CD8-positive, alpha-beta memory T cell (primary cell): ENCODE measurements around the gene GMPPB. TPM values are rescaled to one million over a fixed set of nuclear protein-coding genes. Genes with fewer than 3 reads are reported as not detected.
"Not testable (repeated sequence)": the region's sequence is repeated elsewhere in the genome, so short reads cannot be mapped to it uniquely, and the experiment has no call there.

Experiments used
- CTCF ChIA-PET: fragments of 350-600 bp; sonication (Branson Sonifier 250); formaldehyde crosslinking; loops from one replicate; lab custom pipeline; 2021; ENCODE audit warnings: antibody characterized with exemption; lab: Charles Lee
- POLR2A ChIA-PET: fragments of 350-600 bp; sonication (Branson Sonifier 250); formaldehyde crosslinking; loops from one replicate; lab custom pipeline; 2021; ENCODE audit warnings: antibody characterized with exemption; lab: Charles Lee
- DNase-seq, 5 donors: peaks; one replicate each; pipeline versions ENCODE4 v3.0.0 to v3.0.0-alpha.2; 2020 to 2022; ENCODE audit warnings: mixed read lengths in 1 of 5
- H3K27ac ChIP-seq: one replicate; pipeline ENCODE4 v1.7.0; 2013; ENCODE audit warnings: low read depth, mild to moderate bottlenecking, low read length, moderate library complexity
- H3K27me3 ChIP-seq: 2 replicates; pipeline ENCODE4 v1.7.0; 2013; ENCODE audit warnings: low read length, mild to moderate bottlenecking; ENCODE audit not compliant: insufficient read depth, poor library complexity, severe bottlenecking
- H3K36me3 ChIP-seq: 2 replicates; pipeline ENCODE4 v1.7.0; 2013; ENCODE audit warnings: mild to moderate bottlenecking, low read length, moderate library complexity; ENCODE audit not compliant: insufficient read depth
- H3K4me1 ChIP-seq: 2 replicates; pipeline ENCODE4 v1.7.0; 2013; ENCODE audit warnings: mild to moderate bottlenecking, low read length, moderate library complexity; ENCODE audit not compliant: insufficient read depth
- H3K4me3 ChIP-seq: 2 replicates; pipeline ENCODE4 v1.7.0; 2013; ENCODE audit warnings: mild to moderate bottlenecking, low read length
- H3K9me3 ChIP-seq: 2 replicates; pipeline ENCODE4 v1.7.0; 2013; ENCODE audit warnings: mild to moderate bottlenecking, low read length
- H3K27ac Mint-ChIP-seq, 8 donors: one replicate each; pipeline ENCODE4 v1.8.0; 2020 to 2021; ENCODE audit warnings: mixed read lengths in 8 of 8, mild to moderate bottlenecking in 6 of 8, inconsistent platforms in 3 of 8, moderate library complexity in 3 of 8
- H3K27me3 Mint-ChIP-seq, 2 donors: one replicate each; pipeline ENCODE4 v1.8.0; 2020 to 2021; ENCODE audit warnings: mixed read lengths in 2 of 2, mild to moderate bottlenecking in 1 of 2, moderate library complexity in 1 of 2
- H3K36me3 Mint-ChIP-seq, 3 donors: one replicate each; pipeline ENCODE4 v1.8.0; 2020 to 2021; ENCODE audit warnings: mixed read lengths in 3 of 3, inconsistent platforms in 1 of 3, mild to moderate bottlenecking in 1 of 3
- H3K4me1 Mint-ChIP-seq, 3 donors: one replicate each; pipeline ENCODE4 v1.8.0; 2020 to 2021; ENCODE audit warnings: mixed read lengths in 3 of 3, inconsistent platforms in 1 of 3, mild to moderate bottlenecking in 1 of 3
- H3K4me3 Mint-ChIP-seq, 7 donors: one replicate each; pipeline ENCODE4 v1.8.0; 2020 to 2021; ENCODE audit warnings: mixed read lengths in 7 of 7, mild to moderate bottlenecking in 6 of 7, moderate library complexity in 4 of 7, inconsistent platforms in 2 of 7
- H3K9me3 Mint-ChIP-seq, 5 donors: one replicate each; pipeline ENCODE4 v1.8.0; 2020 to 2022; ENCODE audit warnings: mixed read lengths in 5 of 5, mild to moderate bottlenecking in 3 of 5, moderate library complexity in 2 of 5, inconsistent platforms in 1 of 5
- polyA plus RNA-seq: library from polyadenylated mRNA; unstranded; fragments of 300-500 nt; fragmentation: Illumina TruSeq; gene quantifications from one replicate; pipeline ENCODE4 v1.2.3, GENCODE V29; 2021
- total RNA-seq, 2 experiments: library from RNA; stranded (reverse); gene quantifications; one replicate each; pipeline ENCODE4 v1.2.3, GENCODE V29; 2021

Gene GMPPB
- total and polyA plus RNA-seq, 3 experiments from 2014 or later: 24.6 to 53.8 (median 52.6) TPM

DNA sequence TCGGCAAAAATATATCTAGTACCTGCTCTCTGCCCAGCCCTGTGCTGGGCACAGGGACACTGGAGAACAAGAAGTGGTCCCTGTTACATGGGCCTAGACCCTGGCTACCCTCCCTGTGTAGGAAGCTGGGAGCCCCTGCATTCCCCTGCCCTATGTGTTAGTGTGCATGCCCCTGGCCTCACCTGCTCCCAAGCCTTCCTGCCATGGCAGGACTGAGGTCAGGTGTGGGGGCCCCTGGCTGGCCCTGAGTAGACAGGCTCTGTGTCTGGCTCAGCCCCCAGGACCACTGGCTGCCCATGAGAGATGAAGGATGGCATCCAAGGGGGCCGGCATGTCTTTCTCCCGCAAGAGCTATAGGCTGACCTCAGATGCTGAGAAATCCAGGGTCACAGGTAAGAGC lies 32.9 kb downstream of the GMPPB start:
- CTCF ChIA-PET, POLR2A ChIA-PET, H3K27ac ChIP-seq, H3K9me3 ChIP-seq, H3K9me3 Mint-ChIP-seq, H3K36me3 ChIP-seq, H3K27me3 Mint-ChIP-seq, H3K27me3 ChIP-seq, DNase-seq, H3K4me3 ChIP-seq: not testable (repeated sequence)
- Mint-ChIP-seq H3K36me3 (peaks cover 0 to 14% (median 1%) of the 10 kb centered on the region in 3 donors), H3K27ac (peak overlapping the region in 4 of 8 donors; percentile 22 to 95 (median 66)), H3K4me3 (peak overlapping the region; percentile 94 to 98 (median 97)), H3K4me1 (peaks cover 35 to 63% (median 41%) of the 10 kb centered on the region in 3 donors)
- peaks cover 20% of the 10 kb centered on the region for H3K4me1 ChIP-seq

DNA sequence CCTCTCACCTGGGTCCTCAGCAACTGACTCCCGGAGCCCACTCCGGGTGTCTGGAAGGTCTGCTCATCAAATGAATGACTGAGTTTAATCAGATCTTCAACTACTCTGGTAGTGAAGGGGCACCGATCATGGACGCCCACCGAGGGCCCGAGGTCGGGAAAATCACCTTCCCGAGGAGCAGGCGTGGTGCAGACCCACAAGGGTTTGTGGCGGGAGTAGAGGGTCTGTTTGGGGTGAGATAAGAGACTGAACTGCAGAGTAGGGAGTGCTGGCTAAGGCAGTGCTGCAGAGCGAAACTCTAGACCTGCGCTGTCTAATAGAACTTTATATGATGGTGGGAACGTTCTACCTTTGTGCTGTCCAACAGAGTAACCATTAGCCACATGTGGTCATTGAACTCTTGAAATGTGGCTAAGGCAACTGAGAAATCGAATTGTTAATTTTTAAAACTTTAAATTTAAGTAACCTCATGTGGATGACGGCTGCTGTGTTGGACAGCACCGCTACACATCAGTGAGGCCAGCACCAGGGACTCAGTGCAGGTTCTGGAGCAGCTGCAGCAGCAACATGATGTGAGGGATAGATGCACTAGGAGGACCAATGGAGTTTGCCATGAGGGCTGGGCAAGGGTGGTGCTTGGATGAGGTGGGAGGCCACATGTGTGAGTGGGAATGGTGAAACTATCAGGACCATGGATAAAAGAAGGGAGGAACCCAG lies 33.7 kb downstream of the GMPPB start:
- Histone ChIP-seq H3K4me1 (peaks cover 20% of the 10 kb centered on the region), H3K27ac (peak overlapping the region; percentile 76), H3K4me3 (peak overlapping the region; percentile 97)
- DNase-seq, H3K27me3 ChIP-seq, POLR2A ChIA-PET, H3K36me3 ChIP-seq, CTCF ChIA-PET, H3K27me3 Mint-ChIP-seq, H3K9me3 Mint-ChIP-seq, H3K9me3 ChIP-seq: not testable (repeated sequence)
- Mint-ChIP-seq H3K4me1 (peaks cover 35 to 67% (median 41%) of the 10 kb centered on the region in 3 donors), H3K27ac (peak overlapping the region in 7 of 8 donors; percentile 77 to 99 (median 96)), H3K4me3 (peak overlapping the region; percentile 94 to 98 (median 97)), H3K36me3 (peaks cover 0 to 14% (median 1%) of the 10 kb centered on the region in 3 donors)

DNA sequence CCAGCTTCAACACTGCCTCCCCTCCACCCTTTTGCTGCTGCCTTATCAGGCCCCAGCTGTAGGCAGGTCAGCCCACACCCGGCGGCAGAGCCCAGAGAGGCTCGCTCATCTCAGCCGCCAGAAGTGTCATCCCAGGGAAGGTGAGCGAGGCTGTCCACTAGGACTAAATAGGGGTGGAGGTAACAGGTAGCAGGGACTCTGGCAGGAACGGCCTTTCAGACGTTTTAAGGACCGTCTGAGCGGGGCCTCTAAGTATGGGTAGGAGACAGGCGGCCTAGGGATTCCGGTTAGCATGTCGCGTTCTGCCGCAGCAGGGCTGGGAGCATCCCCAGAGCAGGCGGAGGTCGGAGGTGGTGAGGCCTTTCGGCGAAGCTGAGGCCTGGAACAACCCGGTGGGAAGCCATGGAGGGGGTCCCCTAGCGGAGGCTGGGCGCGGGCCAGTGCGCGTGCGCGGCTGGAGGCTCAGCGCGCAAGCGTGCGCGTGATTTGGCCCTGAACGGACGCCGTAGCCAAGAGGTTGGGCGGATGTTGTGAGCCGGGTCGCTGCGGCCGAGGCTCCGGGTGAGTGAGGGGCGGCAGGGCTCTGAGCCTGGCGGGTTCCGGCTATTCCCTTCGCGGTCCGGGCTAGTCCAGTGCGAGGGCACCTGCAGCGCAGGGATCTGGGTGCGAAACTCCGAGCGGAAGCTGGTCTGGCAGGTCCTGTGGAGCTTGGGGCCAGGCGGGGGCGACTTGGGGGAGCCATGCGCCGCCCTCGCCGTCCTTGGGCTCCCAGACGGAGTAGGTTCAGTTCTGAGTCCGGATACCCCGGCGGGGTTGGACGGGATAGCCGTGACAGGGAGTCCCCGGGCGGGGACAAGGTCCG lies 34.5 kb downstream of the GMPPB start, which contains the start of the genes MST1 and RNF123:
Gene MST1 (minus strand): TSS at position 429 of the 862 bp plus-strand sequence. CDS start 783 bp downstream, outside the sequence.
Gene RNF123 (plus strand): TSS at position 512 of the 862 bp plus-strand sequence. CDS start 1,609 bp downstream, outside the sequence.
- Mint-ChIP-seq H3K4me3 (peak within 1 kb of the TSS; percentile 94 to 98 (median 97)), H3K36me3 (peaks cover 0 to 19% (median 1%) of the 10 kb centered on the region in 3 donors), H3K27ac (peak within 1 kb of the TSS; percentile 95 to 99 (median 96)), H3K4me1 (peaks cover 34 to 66% (median 41%) of the 10 kb centered on the region in 3 donors), H3K9me3 (no peaks in the 10 kb centered on the region), H3K27me3 (peaks cover 0 to 5% of the 10 kb centered on the region in 2 donors)
- Histone ChIP-seq H3K27me3 (no peaks in the 10 kb centered on the region), H3K9me3 (no peaks in the 10 kb centered on the region), H3K27ac (peak within 1 kb of the TSS; percentile 76), H3K36me3 (no peaks in the 10 kb centered on the region), H3K4me1 (peaks cover 20% of the 10 kb centered on the region), H3K4me3 (peak within 1 kb of the TSS; percentile 97)
- DNase-seq: peak; percentile 90 to 95 (median 92)
- ChIA-PET POLR2A (no interaction called here), CTCF (interaction anchor here (1.7 kb wide), 1 partner anchor 150 kb away, joined by 4 read pairs; no protein-coding TSS in a partner anchor)

DNA sequence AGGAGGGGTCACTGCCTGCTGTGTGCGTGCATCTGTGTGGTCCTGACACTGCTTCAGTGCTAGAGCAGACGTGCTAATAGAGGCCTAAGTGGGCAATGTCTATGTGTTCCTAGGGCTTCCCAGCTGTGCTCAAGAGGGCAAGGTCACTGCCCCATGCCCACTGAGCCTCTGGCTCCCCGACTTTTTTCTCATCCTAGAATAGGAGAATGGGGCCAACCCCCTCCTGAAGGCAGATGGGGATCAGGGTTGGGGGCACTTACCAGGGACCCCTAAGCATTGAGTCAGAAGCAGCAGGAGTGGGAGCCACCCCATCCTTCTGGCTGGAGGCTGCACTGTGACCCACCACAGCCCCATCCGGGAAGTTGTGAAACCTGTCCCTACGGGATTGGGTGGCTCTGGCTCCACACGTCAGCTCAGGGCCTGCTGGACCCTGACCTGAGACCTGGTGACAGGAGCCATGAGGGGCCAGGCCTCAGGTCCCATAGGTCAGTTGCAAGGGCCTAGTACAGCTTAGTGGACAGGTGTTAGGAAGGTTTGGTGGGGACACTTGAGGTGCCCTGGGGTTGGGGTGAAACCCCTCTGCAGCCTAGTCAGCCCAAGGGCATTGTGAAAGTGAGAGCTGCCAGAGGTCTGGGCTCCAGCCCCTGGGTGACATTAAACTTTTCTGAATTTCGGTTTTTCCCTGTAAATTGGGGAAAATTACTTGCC lies 35.3 kb downstream of the GMPPB start:
- peak overlapping the region; percentile 97 for H3K4me3 ChIP-seq

DNA sequence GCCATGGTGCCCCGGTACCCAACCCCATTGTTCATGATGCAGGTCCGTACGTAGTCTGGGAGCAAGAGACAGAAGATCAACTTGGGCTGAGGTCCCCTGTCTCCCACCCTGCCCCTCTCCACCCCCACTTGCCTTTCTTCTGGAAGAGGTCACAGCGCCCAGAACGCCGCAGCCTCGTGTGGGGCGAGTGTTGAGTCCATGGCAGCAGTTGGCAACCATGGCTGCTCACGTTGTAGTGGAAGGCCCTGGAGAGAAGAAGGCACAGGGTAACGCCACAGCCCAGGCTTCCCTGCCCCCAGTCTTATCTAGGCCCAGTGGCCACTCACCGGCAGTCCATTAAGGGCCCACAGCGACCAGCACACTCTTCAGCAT lies 36.3 kb downstream of the GMPPB start:
- H3K27me3 ChIP-seq, POLR2A ChIA-PET, H3K9me3 ChIP-seq, H3K9me3 Mint-ChIP-seq, H3K27ac ChIP-seq, H3K4me3 ChIP-seq, CTCF ChIA-PET, DNase-seq, H3K36me3 ChIP-seq, H3K27me3 Mint-ChIP-seq: not testable (repeated sequence)
- Mint-ChIP-seq H3K4me3 (peak overlapping the region in 6 of 7 donors; percentile 26 to 98 (median 90)), H3K36me3 (peaks cover 0 to 32% (median 2%) of the 10 kb centered on the region in 3 donors), H3K4me1 (peaks cover 22 to 54% (median 31%) of the 10 kb centered on the region in 3 donors), H3K27ac (peak overlapping the region in 2 of 8 donors; percentile 5 to 63)
- peaks cover 20% of the 10 kb centered on the region for H3K4me1 ChIP-seq

More for the DNA sequence above, 35.3 kb downstream of the GMPPB start:
- POLR2A ChIA-PET, H3K9me3 Mint-ChIP-seq, H3K27me3 ChIP-seq, H3K27me3 Mint-ChIP-seq, H3K9me3 ChIP-seq, DNase-seq, H3K36me3 ChIP-seq: not testable (repeated sequence)
- Mint-ChIP-seq H3K36me3 (peaks cover 0 to 23% (median 0%) of the 10 kb centered on the region in 3 donors), H3K4me1 (peaks cover 27 to 58% (median 34%) of the 10 kb centered on the region in 3 donors), H3K27ac (peak overlapping the region; percentile 95 to 99 (median 96)), H3K4me3 (peak overlapping the region; percentile 94 to 98 (median 97))
- CTCF ChIA-PET: interaction anchor here (1.7 kb wide), 1 partner anchor 149 kb away, joined by 4 read pairs; no protein-coding TSS in a partner anchor
- Histone ChIP-seq H3K27ac (peak overlapping the region; percentile 76), H3K4me1 (peaks cover 20% of the 10 kb centered on the region)

DNA sequence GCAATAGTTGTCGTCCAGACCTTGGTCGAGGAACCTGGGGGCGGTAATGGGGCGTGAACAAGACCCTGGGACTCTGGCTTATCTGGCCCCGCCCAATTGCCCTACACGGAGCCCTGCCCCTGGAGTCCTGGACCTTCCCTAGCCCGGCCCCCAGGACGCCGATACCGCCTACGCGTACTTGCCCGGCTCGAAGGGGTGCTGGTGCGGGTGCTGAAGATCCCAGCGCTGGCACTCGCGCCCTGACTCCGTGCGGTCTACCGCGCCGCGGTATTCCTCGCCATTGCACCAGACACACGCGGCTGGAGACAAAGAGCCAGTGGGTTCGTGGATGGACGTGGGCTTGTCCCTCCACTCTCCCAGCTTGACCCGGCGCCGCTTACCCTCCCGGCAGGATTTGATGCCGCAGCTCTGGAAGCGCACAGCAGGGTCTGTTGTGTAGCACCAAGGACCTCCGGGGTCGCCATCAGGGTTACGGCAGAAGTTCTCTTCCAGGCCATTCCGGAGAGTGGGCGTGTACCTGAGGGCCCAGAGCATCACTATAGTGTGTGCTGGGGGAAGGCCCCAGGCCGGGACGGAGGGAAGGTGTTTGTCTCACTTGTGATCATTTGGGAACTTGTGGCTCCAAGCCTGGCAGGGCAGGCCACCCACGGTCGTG lies 36.9 kb downstream of the GMPPB start:
- peak overlapping the region; percentile 26 to 98 (median 50) for H3K4me3 Mint-ChIP-seq
- H3K27me3 ChIP-seq, H3K27me3 Mint-ChIP-seq, CTCF ChIA-PET, POLR2A ChIA-PET, H3K9me3 ChIP-seq, H3K4me3 ChIP-seq, H3K36me3 ChIP-seq, H3K9me3 Mint-ChIP-seq, H3K27ac ChIP-seq: not testable (repeated sequence)
- peaks cover 20% of the 10 kb centered on the region for H3K4me1 ChIP-seq
- H3K27ac Mint-ChIP-seq: peak overlapping the region in 1 of 8 donors; percentile 5
- DNase-seq: peak in 4 of 5 donors; percentile 9 to 48 (median 32)
- peaks cover 0 to 37% (median 2%) of the 10 kb centered on the region in 3 donors for H3K36me3 Mint-ChIP-seq
- H3K4me1 Mint-ChIP-seq: peaks cover 21 to 52% (median 30%) of the 10 kb centered on the region in 3 donors

DNA sequence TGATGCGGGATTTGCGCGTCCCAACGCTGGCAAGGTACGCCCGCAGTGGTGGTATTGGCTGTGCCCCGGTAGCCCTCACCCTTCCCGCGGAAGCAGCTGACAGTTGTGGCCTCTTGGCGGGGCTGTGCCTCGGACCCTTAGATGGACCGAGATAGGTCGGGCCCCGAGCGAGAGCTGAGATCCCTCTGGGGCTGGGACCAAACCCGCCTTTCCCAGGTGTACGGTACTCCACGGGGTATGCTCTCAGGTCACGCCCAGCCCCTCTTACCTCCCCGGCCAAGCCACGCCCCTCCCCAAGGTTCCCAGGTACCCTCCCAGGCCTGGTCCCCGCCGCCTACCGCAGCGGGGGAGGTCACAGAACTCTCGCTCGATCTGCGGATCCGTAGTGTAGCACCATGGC lies 37.4 kb downstream of the GMPPB start:
- H3K27ac ChIP-seq, CTCF ChIA-PET, POLR2A ChIA-PET, H3K9me3 ChIP-seq, H3K36me3 ChIP-seq, H3K9me3 Mint-ChIP-seq, H3K27me3 Mint-ChIP-seq, H3K27me3 ChIP-seq, H3K27ac Mint-ChIP-seq: not testable (repeated sequence)
- Histone ChIP-seq H3K4me3 (peak overlapping the region; percentile 39), H3K4me1 (peaks cover 18% of the 10 kb centered on the region)
- DNase-seq: peak; percentile 11 to 66 (median 32)
- Mint-ChIP-seq H3K4me1 (peaks cover 21 to 49% (median 29%) of the 10 kb centered on the region in 3 donors), H3K4me3 (peak overlapping the region in 6 of 7 donors; percentile 48 to 74 (median 70)), H3K36me3 (peaks cover 0 to 42% (median 2%) of the 10 kb centered on the region in 3 donors)
